Measurements from ENCODE around the gene FAM50A. TPM values are rescaled to one million over a fixed set of nuclear protein-coding genes. Genes with fewer than 3 reads are reported as not detected.

Gene FAM50A
- total RNA-seq, 1 experiment from 2014 or later: 75.9 TPM

DNA sequence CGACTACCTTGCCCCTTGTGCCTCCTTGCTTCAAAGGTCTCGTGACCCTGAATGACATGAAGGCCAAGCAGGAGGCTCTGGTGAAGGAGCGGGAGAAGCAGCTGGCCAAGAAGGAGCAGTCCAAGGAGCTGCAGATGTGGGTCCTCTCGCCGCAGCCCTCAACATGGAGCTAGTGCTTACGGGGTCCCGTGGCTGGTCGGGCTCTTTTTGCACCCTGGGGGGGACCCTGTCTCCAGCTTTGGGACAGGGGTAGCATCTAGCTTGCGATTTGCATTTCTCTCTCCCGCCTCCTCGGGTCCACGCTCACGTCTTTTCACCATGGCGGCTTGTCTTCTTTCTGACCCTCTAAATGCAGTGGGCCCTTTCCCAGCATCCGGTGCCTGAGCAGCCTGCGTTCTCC lies 1.8 kb downstream of the FAM50A start:
- Histone ChIP-seq H3K36me3 (ENCODE audit: control insufficient read depth, insufficient read depth, low read length) (no peaks in the 10 kb centered on the region), H3K9me3 (no peaks in the 10 kb centered on the region), H3K27me3 (replicated peaks; ENCODE audit: control insufficient read depth, insufficient read depth, low read length) (no peaks in the 10 kb centered on the region), H3K4me3 (ENCODE audit: low read depth, low read length) (no peak overlapping the region), H3K4me1 (no peaks in the 10 kb centered on the region)
- peaks cover 27% of the 10 kb centered on the region for H3K36me3 Mint-ChIP-seq (ENCODE audit: insufficient read depth, unreplicated experiment)
- DNase-seq: no peak
- intact Hi-C loops (cut with micrococcal nuclease; ENCODE audit: unreplicated experiment): no loop called here
- TF ChIP-seq, protein P1, sequence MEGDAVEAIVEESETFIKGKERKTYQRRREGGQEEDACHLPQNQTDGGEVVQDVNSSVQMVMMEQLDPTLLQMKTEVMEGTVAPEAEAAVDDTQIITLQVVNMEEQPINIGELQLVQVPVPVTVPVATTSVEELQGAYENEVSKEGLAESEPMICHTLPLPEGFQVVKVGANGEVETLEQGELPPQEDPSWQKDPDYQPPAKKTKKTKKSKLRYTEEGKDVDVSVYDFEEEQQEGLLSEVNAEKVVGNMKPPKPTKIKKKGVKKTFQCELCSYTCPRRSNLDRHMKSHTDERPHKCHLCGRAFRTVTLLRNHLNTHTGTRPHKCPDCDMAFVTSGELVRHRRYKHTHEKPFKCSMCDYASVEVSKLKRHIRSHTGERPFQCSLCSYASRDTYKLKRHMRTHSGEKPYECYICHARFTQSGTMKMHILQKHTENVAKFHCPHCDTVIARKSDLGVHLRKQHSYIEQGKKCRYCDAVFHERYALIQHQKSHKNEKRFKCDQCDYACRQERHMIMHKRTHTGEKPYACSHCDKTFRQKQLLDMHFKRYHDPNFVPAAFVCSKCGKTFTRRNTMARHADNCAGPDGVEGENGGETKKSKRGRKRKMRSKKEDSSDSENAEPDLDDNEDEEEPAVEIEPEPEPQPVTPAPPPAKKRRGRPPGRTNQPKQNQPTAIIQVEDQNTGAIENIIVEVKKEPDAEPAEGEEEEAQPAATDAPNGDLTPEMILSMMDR (IDR thresholded peaks at IDR 0.05; ENCODE audit: insufficient read depth in 1 of 2, low read depth in 1 of 2, low read length in 1 of 2, severe bottlenecking in 1 of 2, unreplicated experiment in 1 of 2): no peak
- H3K4me1 Mint-ChIP-seq (ENCODE audit: low read depth, unreplicated experiment): no peaks in the 10 kb centered on the region
- no TSS peak for BruUV-seq (replicated peaks)
- peak overlapping the region; percentile 35 for H3K4me3 Mint-ChIP-seq (ENCODE audit: unreplicated experiment)
- H3K9me3 Mint-ChIP-seq (ENCODE audit: unreplicated experiment): no peaks in the 10 kb centered on the region
- peak overlapping the region; percentile 32 for H3K27ac Mint-ChIP-seq (ENCODE audit: unreplicated experiment)
- POLR2A ChIA-PET: interaction anchor here (0.8 kb wide), 1 partner anchor 17 kb away, joined by 3 read pairs; no protein-coding TSS in a partner anchor
- CTCF ChIA-PET: no interaction called here
- no peaks in the 10 kb centered on the region for H3K27me3 Mint-ChIP-seq (ENCODE audit: insufficient read depth, unreplicated experiment)

DNA sequence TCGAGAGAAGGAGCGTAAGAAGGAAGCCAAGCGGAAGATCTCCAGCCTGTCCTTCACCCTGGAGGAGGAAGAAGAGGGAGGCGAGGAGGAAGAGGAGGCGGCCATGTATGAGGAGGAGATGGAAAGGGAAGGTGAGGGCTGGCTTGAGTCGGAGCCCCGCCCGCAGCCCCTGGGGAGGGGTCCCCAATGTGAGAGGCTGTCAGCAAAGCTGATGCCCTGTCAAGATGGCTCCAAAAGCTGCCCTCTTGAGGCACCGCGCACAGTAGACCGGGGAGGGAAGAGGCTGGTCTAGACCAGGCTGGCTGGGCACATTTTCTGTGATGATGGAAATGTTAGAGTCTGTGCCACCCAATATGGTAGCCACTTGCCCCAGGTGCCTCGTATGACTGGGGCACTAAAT lies 2.5 kb downstream of the FAM50A start:
- H3K4me1 Mint-ChIP-seq (ENCODE audit: low read depth, unreplicated experiment): no peaks in the 10 kb centered on the region
- no peaks in the 10 kb centered on the region for H3K27me3 ChIP-seq (replicated peaks; ENCODE audit: control insufficient read depth, insufficient read depth, low read length)
- no peaks in the 10 kb centered on the region for H3K36me3 ChIP-seq (ENCODE audit: control insufficient read depth, insufficient read depth, low read length)
- H3K4me3 Mint-ChIP-seq (ENCODE audit: unreplicated experiment): peak overlapping the region; percentile 35
- H3K9me3 ChIP-seq: no peaks in the 10 kb centered on the region
- TF ChIP-seq, protein P1 (IDR thresholded peaks at IDR 0.05; ENCODE audit: insufficient read depth in 1 of 2, low read depth in 1 of 2, low read length in 1 of 2, severe bottlenecking in 1 of 2, unreplicated experiment in 1 of 2): no peak
- H3K36me3 Mint-ChIP-seq (ENCODE audit: insufficient read depth, unreplicated experiment): peaks cover 27% of the 10 kb centered on the region
- ChIA-PET CTCF (no interaction called here), POLR2A (interaction anchor here (0.8 kb wide), 1 partner anchor 17 kb away, joined by 3 read pairs; no protein-coding TSS in a partner anchor)
- no peak overlapping the region for H3K4me3 ChIP-seq (ENCODE audit: low read depth, low read length)
- intact Hi-C loops (cut with micrococcal nuclease; ENCODE audit: unreplicated experiment): no loop called here
- H3K4me1 ChIP-seq: no peaks in the 10 kb centered on the region
- H3K27me3 Mint-ChIP-seq (ENCODE audit: insufficient read depth, unreplicated experiment): no peaks in the 10 kb centered on the region
- DNase-seq: no peak
- no TSS peak for BruUV-seq (replicated peaks)
- no peaks in the 10 kb centered on the region for H3K9me3 Mint-ChIP-seq (ENCODE audit: unreplicated experiment)
- peak overlapping the region; percentile 32 for H3K27ac Mint-ChIP-seq (ENCODE audit: unreplicated experiment)

DNA sequence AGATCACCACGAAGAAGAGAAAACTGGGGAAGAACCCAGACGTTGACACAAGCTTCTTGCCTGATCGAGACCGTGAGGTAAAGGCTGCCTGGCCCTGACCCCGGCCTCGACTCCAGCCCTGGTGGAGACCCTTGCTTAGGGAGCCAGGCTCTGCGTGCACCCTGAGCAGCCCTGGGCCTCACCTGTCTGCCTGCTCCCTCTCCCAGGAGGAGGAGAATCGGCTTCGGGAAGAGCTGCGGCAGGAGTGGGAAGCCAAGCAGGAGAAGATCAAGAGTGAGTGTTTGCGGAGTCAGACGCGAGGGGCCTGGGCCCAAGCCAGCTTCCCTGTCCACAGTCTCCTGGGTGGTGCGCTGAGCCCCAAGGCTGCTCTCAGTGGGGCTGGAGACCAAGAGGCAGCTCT lies 4.5 kb downstream of the FAM50A start:
- no peaks in the 10 kb centered on the region for H3K4me1 Mint-ChIP-seq (ENCODE audit: low read depth, unreplicated experiment)
- H3K4me1 ChIP-seq: no peaks in the 10 kb centered on the region
- ChIA-PET POLR2A (no interaction called here), CTCF (no interaction called here)
- no peaks in the 10 kb centered on the region for H3K27me3 ChIP-seq (replicated peaks; ENCODE audit: control insufficient read depth, insufficient read depth, low read length)
- H3K9me3 ChIP-seq: no peaks in the 10 kb centered on the region
- H3K36me3 Mint-ChIP-seq (ENCODE audit: insufficient read depth, unreplicated experiment): peaks cover 24% of the 10 kb centered on the region
- H3K4me3 Mint-ChIP-seq (ENCODE audit: unreplicated experiment): no peak overlapping the region
- TF ChIP-seq, protein P1 (IDR thresholded peaks at IDR 0.05; ENCODE audit: insufficient read depth in 1 of 2, low read depth in 1 of 2, low read length in 1 of 2, severe bottlenecking in 1 of 2, unreplicated experiment in 1 of 2): no peak
- H3K36me3 ChIP-seq (ENCODE audit: control insufficient read depth, insufficient read depth, low read length): no peaks in the 10 kb centered on the region
- no peak overlapping the region for H3K4me3 ChIP-seq (ENCODE audit: low read depth, low read length)
- BruUV-seq (replicated peaks): no TSS peak
- intact Hi-C loops (cut with micrococcal nuclease; ENCODE audit: unreplicated experiment): no loop called here
- no peak for DNase-seq
- H3K27ac Mint-ChIP-seq (ENCODE audit: unreplicated experiment): no peak overlapping the region
- H3K27me3 Mint-ChIP-seq (ENCODE audit: insufficient read depth, unreplicated experiment): no peaks in the 10 kb centered on the region
- H3K9me3 Mint-ChIP-seq (ENCODE audit: unreplicated experiment): no peaks in the 10 kb centered on the region

All from Caco-2 (cell line).